AG04449 (cell line): ENCODE results near the gene WDR87.
"Not testable (repeated sequence)": the region's sequence is repeated elsewhere in the genome, so short reads cannot be mapped to it uniquely, and the experiment has no call there.

Experiments used
- CTCF ChIA-PET: fragments of 350-600 bp; formaldehyde crosslinking; extraction: SDS; loops from one replicate; lab custom pipeline; 2021; ENCODE audit warnings: antibody characterized with exemption; lab: Yijun Ruan, JAX
- POLR2A ChIA-PET: fragments of 400-600, 350-600 bp; formaldehyde crosslinking; extraction: SDS; loops from one replicate; lab custom pipeline; 2020; ENCODE audit warnings: antibody characterized with exemption, inconsistent platforms; lab: Yijun Ruan, JAX
- DNase-seq: peaks from one replicate; pipeline ENCODE4 v3.0.0-alpha.2; 2010; ENCODE audit warnings: low read depth, low spot score
- H3K4me3 ChIP-seq: 2 replicates; pipeline ENCODE4 v1.5.1; 2011; ENCODE audit warnings: low read depth, mild to moderate bottlenecking, control low read depth, low read length
- CTCF ChIP-seq: IDR thresholded peaks from one replicate; pipeline ENCODE4 v1.5.1; 2011; ENCODE audit warnings: mild to moderate bottlenecking, moderate library complexity, low read length, control low read depth, inconsistent platforms; ENCODE audit not compliant: insufficient read depth; ENCODE audit errors: missing control alignments

WDR87 gene

GRCh38 chr19:37867831-37868230, 38.6 kb downstream of the WDR87 start:
- CTCF ChIA-PET, result no interaction called here
- no peak for DNase-seq

GRCh38 chr19:37865930-37866329, 40.5 kb downstream of the WDR87 start:
- POLR2A ChIA-PET, H3K4me3 ChIP-seq, CTCF ChIA-PET, DNase-seq: not testable (repeated sequence)

More at GRCh38 chr19:37867831-37868230, 38.6 kb downstream of the WDR87 start:
- TF ChIP-seq CTCF, result no peak
- no peak overlapping the region for H3K4me3 ChIP-seq
- POLR2A ChIA-PET, result no interaction called here

GRCh38 chr19:37864501-37864900, 41.9 kb downstream of the WDR87 start:
- no peak overlapping the region for H3K4me3 ChIP-seq
- ChIA-PET CTCF (no interaction called here), POLR2A (no interaction called here)
- no peak for DNase-seq
- TF ChIP-seq CTCF, result no peak

GRCh38 chr19:37855098-37855497, 51.3 kb downstream of the WDR87 start:
- TF ChIP-seq CTCF, result no peak
- peak overlapping the region; percentile 25 for H3K4me3 ChIP-seq
- POLR2A ChIA-PET, result no interaction called here
- CTCF ChIA-PET, result no interaction called here
- no peak for DNase-seq

DNA sequence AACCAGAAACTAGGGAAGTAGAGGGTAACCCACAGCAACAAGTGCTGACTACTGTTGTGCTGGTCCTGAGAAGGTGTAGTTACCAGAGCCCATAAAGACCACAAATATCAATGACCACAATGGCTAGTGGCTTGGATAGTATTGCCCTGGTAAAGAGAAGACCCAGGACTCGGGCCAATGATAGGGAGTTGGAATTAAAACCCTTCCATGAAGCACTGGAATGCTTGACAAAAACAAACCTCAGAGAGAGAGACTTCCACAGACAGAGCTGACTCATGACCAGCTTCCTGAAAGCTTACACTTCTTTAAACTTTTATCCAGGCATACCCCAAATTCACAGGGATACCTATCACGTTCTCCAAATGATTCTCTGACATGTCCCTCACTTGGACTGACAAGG, 60.5 kb downstream of the WDR87 start:
- H3K4me3 ChIP-seq, result no peak overlapping the region
- TF ChIP-seq CTCF, result no peak
- ChIA-PET CTCF (no interaction called here), POLR2A (no interaction called here)
- peak; percentile 24 for DNase-seq
